H1 (cell line): ENCODE measurements around the gene CCDC91. TPM values are rescaled to one million over a fixed set of nuclear protein-coding genes. Genes with fewer than 3 reads are reported as not detected.

Experiments
- CTCF ChIA-PET: fragments of 300-600 bp; sonication (Branson Sonifier 250); formaldehyde crosslinking; loops from one replicate; lab custom pipeline; 2021; ENCODE audit not compliant: partially characterized antibody; lab: Charles Lee
- POLR2A ChIA-PET: fragments of 300-600 bp; sonication (Branson Sonifier 250); formaldehyde crosslinking; loops from one replicate; lab custom pipeline; 2021; ENCODE audit warnings: inconsistent platforms; ENCODE audit not compliant: partially characterized antibody; lab: Charles Lee
- DNase-seq, 2 experiments: peaks; one replicate each; pipeline versions ENCODE4 v3.0.0 to v3.0.0-alpha.2; 2010 to 2022; ENCODE audit warnings: low spot score in 2 of 2, low read depth in 1 of 2, mixed read lengths in 1 of 2
- FAIRE-seq: peaks from 2 replicates; lab custom pipeline; 2011; peaks lifted over from hg19 to GRCh38; lab: Jason Lieb, UNC
- H2AFZ ChIP-seq: 2 replicates; pipeline ENCODE4 v1.8.1; 2012; ENCODE audit warnings: low read length, inconsistent platforms
- H2AK5ac ChIP-seq: 2 replicates; pipeline ENCODE4 v1.6.1; 2013; ENCODE audit warnings: low read depth, low read length
- H2BK120ac ChIP-seq: replicated peaks from 2 replicates; pipeline ENCODE3; 2013; ENCODE audit warnings: low read depth, low read length, inconsistent platforms
- H2BK12ac ChIP-seq: 2 replicates; pipeline ENCODE4 v1.6.1; 2013; ENCODE audit warnings: low read depth, low read length
- H2BK15ac ChIP-seq: 2 replicates; pipeline ENCODE4 v1.6.1; 2013; ENCODE audit warnings: low read length
- H2BK20ac ChIP-seq: 2 replicates; pipeline ENCODE4 v1.6.1; 2013; ENCODE audit warnings: low read length
- H2BK5ac ChIP-seq: 2 replicates; pipeline ENCODE4 v1.6.1; 2013; ENCODE audit warnings: low read depth, low read length
- H3K14ac ChIP-seq: 2 replicates; pipeline ENCODE4 v1.6.1; 2013; ENCODE audit warnings: inconsistent platforms; ENCODE audit not compliant: insufficient read length
- H3K18ac ChIP-seq: 2 replicates; pipeline ENCODE4 v1.6.1; 2013; ENCODE audit warnings: low read length; ENCODE audit errors: extremely low read depth
- H3K23ac ChIP-seq: 2 replicates; pipeline ENCODE4 v1.6.1; 2013; ENCODE audit warnings: inconsistent platforms; ENCODE audit not compliant: insufficient read length
- H3K23me2 ChIP-seq: 2 replicates; pipeline ENCODE4 v1.6.1; 2013; ENCODE audit warnings: low read depth, low read length
- H3K27ac ChIP-seq: 2 replicates; pipeline ENCODE4 v1.6.1; 2011; ENCODE audit warnings: low read depth, low read length, inconsistent platforms
- H3K27me3 ChIP-seq, 4 experiments: replicated peaks in 1 of 4; 1 replicate in 1 of 4; 2 replicates in 3 of 4; pipeline versions ENCODE4 v1.6.1 to v1.8.1; 2011 to 2013; ENCODE audit warnings: low read length in 3 of 4, mild to moderate bottlenecking in 3 of 4, inconsistent platforms in 2 of 4, mixed read lengths in 2 of 4, moderate library complexity in 1 of 4; ENCODE audit not compliant: control insufficient read depth in 3 of 4, insufficient read depth in 3 of 4; ENCODE audit errors: extremely low read depth in 1 of 4
- H3K36me3 ChIP-seq, 4 experiments: 2 replicates each; pipeline versions ENCODE4 v1.6.1 to v1.8.1; 2011 to 2013; ENCODE audit warnings: mild to moderate bottlenecking in 4 of 4, low read length in 3 of 4, moderate library complexity in 2 of 4, control low read depth in 1 of 4, inconsistent platforms in 1 of 4; ENCODE audit not compliant: insufficient read depth in 4 of 4, control insufficient read depth in 2 of 4
- H3K4ac ChIP-seq: replicated peaks from 2 replicates; pipeline ENCODE3; 2013; ENCODE audit warnings: low read length, low read depth, mixed read lengths, inconsistent platforms; ENCODE audit not compliant: insufficient read length
- H3K4me1 ChIP-seq, 4 experiments: replicated peaks in 1 of 4; 1 replicate in 1 of 4; 2 replicates in 3 of 4; pipeline versions ENCODE4 v1.6.1 to v1.8.1; 2011 to 2013; ENCODE audit warnings: low read length in 3 of 4, inconsistent platforms in 2 of 4, mixed read lengths in 1 of 4; ENCODE audit not compliant: insufficient read depth in 4 of 4, control insufficient read depth in 3 of 4
- H3K4me2 ChIP-seq, 2 experiments: 2 replicates each; pipeline versions ENCODE4 v1.6.1 to v1.8.1; 2011 to 2013; ENCODE audit warnings: low read depth in 2 of 2, low read length in 2 of 2, control low read depth in 1 of 2, inconsistent platforms in 1 of 2, mild to moderate bottlenecking in 1 of 2; ENCODE audit not compliant: insufficient read depth in 1 of 2
- H3K4me3 ChIP-seq, 4 experiments: fragments of 200-600, 300-600 bp in 1 of 4; sonication (generic), shearing (Covaris generic), sonication (Bioruptor Twin) in 1 of 4; 2 replicates each; pipeline versions ENCODE4 v1.5.1 to v1.8.1; 2011 to 2016; ENCODE audit warnings: low read length in 4 of 4, low read depth in 3 of 4, control low read depth in 2 of 4, inconsistent platforms in 2 of 4, mild to moderate bottlenecking in 2 of 4, mixed read lengths in 1 of 4, moderate library complexity in 1 of 4; ENCODE audit not compliant: insufficient read depth in 2 of 4; ENCODE audit errors: extremely low read depth in 1 of 4
- H3K56ac ChIP-seq: replicated peaks from 2 replicates; pipeline ENCODE3; 2013; ENCODE audit warnings: low read depth, mild to moderate bottlenecking, mixed read lengths, low read length, inconsistent platforms; ENCODE audit not compliant: insufficient read length
- H3K79me1 ChIP-seq: 2 replicates; pipeline ENCODE4 v1.6.1; 2013; ENCODE audit warnings: low read depth, low read length, control low read depth
- H3K79me2 ChIP-seq, 2 experiments: 2 replicates each; pipeline versions ENCODE4 v1.6.1 to v1.8.1; 2012 to 2013; ENCODE audit warnings: low read length in 2 of 2, mild to moderate bottlenecking in 2 of 2, inconsistent platforms in 1 of 2; ENCODE audit not compliant: insufficient read depth in 2 of 2, control insufficient read depth in 1 of 2
- H3K9ac ChIP-seq, 4 experiments: replicated peaks in 1 of 4; 1 replicate in 1 of 4; 2 replicates in 3 of 4; pipeline versions ENCODE4 v1.6.1 to v1.8.1; 2011 to 2013; ENCODE audit warnings: low read depth in 3 of 4, low read length in 3 of 4, control low read depth in 2 of 4, mild to moderate bottlenecking in 2 of 4, moderate library complexity in 2 of 4, inconsistent platforms in 1 of 4; ENCODE audit errors: extremely low read depth in 1 of 4
- H3K9me3 ChIP-seq, 2 experiments: 2 replicates each; pipeline versions ENCODE4 v1.6.1 to v1.8.1; 2012 to 2013; ENCODE audit warnings: mild to moderate bottlenecking in 2 of 2, moderate library complexity in 2 of 2, control low read depth in 1 of 2, inconsistent platforms in 1 of 2, low read depth in 1 of 2, low read length in 1 of 2, mixed read lengths in 1 of 2; ENCODE audit not compliant: insufficient read depth in 2 of 2
- H4K20me1 ChIP-seq, 2 experiments: replicated peaks in 1 of 2; 2 replicates each; pipeline versions ENCODE3 to v1.8.1; 2011 to 2013; ENCODE audit warnings: inconsistent platforms in 2 of 2, low read length in 2 of 2, mild to moderate bottlenecking in 1 of 2; ENCODE audit not compliant: insufficient read depth in 2 of 2, control insufficient read depth in 1 of 2
- H4K5ac ChIP-seq: 2 replicates; pipeline ENCODE4 v1.6.1; 2013; ENCODE audit warnings: low read length, low read depth, mixed read lengths, inconsistent platforms; ENCODE audit not compliant: insufficient read length
- H4K8ac ChIP-seq: 2 replicates; pipeline ENCODE4 v1.8.0; 2013; ENCODE audit warnings: mild to moderate bottlenecking, moderate library complexity, low read length, inconsistent platforms; ENCODE audit not compliant: insufficient read depth; ENCODE audit errors: extremely low read depth
- H4K91ac ChIP-seq: replicated peaks from 2 replicates; pipeline ENCODE3; 2013; ENCODE audit warnings: low read length, mixed read lengths, inconsistent platforms; ENCODE audit not compliant: insufficient read length
- E2F6 ChIP-seq: IDR thresholded peaks from 2 replicates; pipeline ENCODE4 v1.6.1; 2012; ENCODE audit warnings: inconsistent platforms
- HDAC6 ChIP-seq: IDR thresholded peaks from one replicate; pipeline ENCODE4 v1.7.1; 2012; ENCODE audit warnings: low read depth, mild to moderate bottlenecking, inconsistent platforms, low read length, moderate library complexity
- TBP ChIP-seq: IDR thresholded peaks from 2 replicates; pipeline ENCODE4 v1.6.1; 2011; ENCODE audit warnings: low read depth, low read length, improper control_type of control experiment
- WGBS, 2 experiments: shearing (Covaris generic) in 1 of 2; methylation state at CpG; one replicate each; pipeline versions ENCODE4 v1.1.6 to v1.1.7; 2013 to 2015; ENCODE audit warnings: low lambda C conversion rate in 2 of 2, mixed read lengths in 2 of 2, inconsistent platforms in 1 of 2, low coverage in 1 of 2, missing lambda C conversion rate in 1 of 2; ENCODE audit not compliant: insufficient replicate concordance in 2 of 2, insufficient coverage in 1 of 2, insufficient read length in 1 of 2; ENCODE audit errors: extremely low coverage in 1 of 2, missing lambda C conversion rate in 1 of 2; 5-methylcytosine and 5-hydroxymethylcytosine counted together
- polyA plus RNA-seq, 7 experiments: library from polyadenylated mRNA; depleted of rRNA in 3 of 7; stranded (reverse) in 5 of 7; unstranded in 2 of 7; fragments of >200 nt in 5 of 7; fragments of 200-250 nt in 2 of 7; gene quantifications; 1 replicate in 5 of 7; 2 replicates in 1 of 7; 4 replicates in 1 of 7; pipeline versions ENCODE4 v1.2.1 to v1.2.3, GENCODE V29; 2011 to 2013; ENCODE audit warnings: missing spikeins in 2 of 7, mixed read lengths in 2 of 7
- total RNA-seq: library from RNA; stranded (reverse); fragmentation: NEBNext Ultra II Directional; extraction: Animal tissue kit (Norgen Biotek cat#: 25700); gene quantifications from 2 replicates; pipeline ENCODE4 v1.2.1, GENCODE V29; 2021

The CCDC91 gene
- total and polyA plus RNA-seq, 2 of the 8 experiments (the other 6 are each of a cell fraction or from before 2014, with no cell fraction given) = 8.6 to 23.1 TPM

GRCh38 chr12:28306535-28306934 lies 116.3 kb downstream of the CCDC91 start:
- H3K14ac ChIP-seq = no peak overlapping the region
- TF ChIP-seq TBP (no peak), E2F6 (no peak), HDAC6 (no peak)
- TF ChIP-seq, all 59 proteins: peak for 0
- H4K20me1 ChIP-seq = no peaks in the 10 kb centered on the region
- H3K9ac ChIP-seq = no peak overlapping the region
- no peaks in the 10 kb centered on the region; the same call in 1 of the 2 replicates for H3K23me2 ChIP-seq
- no peak overlapping the region for H3K18ac ChIP-seq
- H4K8ac ChIP-seq = no peak overlapping the region
- H2BK12ac ChIP-seq = no peak overlapping the region
- no peak overlapping the region for H3K56ac ChIP-seq
- 0 out of 4 replicates have a peak, but pooled peaks cover 0 to 3% of the 10 kb centered on the region in 2 experiments for H3K79me2 ChIP-seq
- H3K4ac ChIP-seq = no peak overlapping the region
- no peak overlapping the region for H2BK15ac ChIP-seq
- no peak overlapping the region for H4K5ac ChIP-seq
- H2BK120ac ChIP-seq = no peak overlapping the region
- H2BK5ac ChIP-seq = no peak overlapping the region
- H3K27me3 ChIP-seq = no peaks in the 10 kb centered on the region
- H2AFZ ChIP-seq = no peak overlapping the region
- no peak overlapping the region for H3K27ac ChIP-seq
- POLR2A ChIA-PET = no interaction called here
- DNase-seq (no peak), FAIRE-seq (no peak)
- H3K23ac ChIP-seq = no peak overlapping the region
- WGBS, 2 experiments = 91% methylated on average over 2 of the region's 2 CpGs; no CpG with 5 or more reads in 1 of the 2 experiments
- H3K36me3 ChIP-seq = no peaks in the 10 kb centered on the region
- no peak overlapping the region for H2BK20ac ChIP-seq
- H3K4me1 ChIP-seq = no peaks in the 10 kb centered on the region
- no peak overlapping the region for H2AK5ac ChIP-seq
- H3K4me2 ChIP-seq = no peak overlapping the region
- H4K91ac ChIP-seq = no peak overlapping the region
- H3K79me1 ChIP-seq = no peaks in the 10 kb centered on the region
- H3K9me3 ChIP-seq = no peaks in the 10 kb centered on the region
- no peak overlapping the region for H3K4me3 ChIP-seq
- CTCF ChIA-PET = no interaction called here
